OCI-LY1 (cell line): ENCODE data around the gene LINGO3.

Experiments used
- H2AFZ ChIP-seq: fragments of 200-600 bp; sonication (generic), shearing (Covaris generic); 2 replicates; pipeline ENCODE4 v1.6.0; 2014; ENCODE audit warnings: antibody characterized with exemption, mild to moderate bottlenecking, low read length
- H3F3A ChIP-seq: fragments of 200-600 bp; sonication (generic), shearing (Covaris generic); 2 replicates; pipeline ENCODE4 v1.6.0; 2014; ENCODE audit warnings: mild to moderate bottlenecking, antibody characterized with exemption, low read length, moderate library complexity; ENCODE audit not compliant: insufficient read depth
- H3K27ac ChIP-seq: fragments of 200-600 bp; sonication (generic); 2 replicates; pipeline ENCODE4 v1.5.1; 2014; ENCODE audit warnings: low read length, mixed run types, mild to moderate bottlenecking, low read depth; ENCODE audit not compliant: poor library complexity, severe bottlenecking
- H3K27me3 ChIP-seq: fragments of 200-600 bp; sonication (generic); 2 replicates; pipeline ENCODE4 v1.6.0; 2014; ENCODE audit warnings: antibody characterized with exemption, mild to moderate bottlenecking, low read length, moderate library complexity; ENCODE audit not compliant: insufficient read depth
- H3K36me3 ChIP-seq: fragments of 200-600 bp; sonication (generic); 2 replicates; pipeline ENCODE4 v1.6.1; 2014; ENCODE audit warnings: mild to moderate bottlenecking, antibody characterized with exemption, low read length, moderate library complexity, mixed read lengths; ENCODE audit not compliant: insufficient read depth
- H3K4me1 ChIP-seq: fragments of 200-600 bp; sonication (generic); 2 replicates; pipeline ENCODE4 v1.5.1; 2014; ENCODE audit warnings: mild to moderate bottlenecking, low read length, moderate library complexity; ENCODE audit not compliant: insufficient read depth, severe bottlenecking
- H3K4me2 ChIP-seq: fragments of 200-600 bp; sonication (generic), shearing (Covaris generic); 2 replicates; pipeline ENCODE4 v1.6.1; 2014; ENCODE audit warnings: low read length
- H3K4me3 ChIP-seq: fragments of 200-600 bp; sonication (generic); 2 replicates; pipeline ENCODE4 v1.5.1; 2014; ENCODE audit warnings: low read length, low read depth, mild to moderate bottlenecking, mixed read lengths; ENCODE audit not compliant: poor library complexity, severe bottlenecking
- H3K79me2 ChIP-seq: fragments of 200-600 bp; shearing (Covaris generic); 2 replicates; pipeline ENCODE4 v1.6.1; 2016; ENCODE audit warnings: mixed run types, low read length, mixed read lengths; ENCODE audit not compliant: insufficient read depth
- H3K9ac ChIP-seq: fragments of 200-600 bp; sonication (generic), shearing (Covaris generic); 2 replicates; pipeline ENCODE4 v1.6.1; 2014; ENCODE audit warnings: mild to moderate bottlenecking, low read length, mixed read lengths
- H3K9me2 ChIP-seq: fragments of 200-600 bp; sonication (generic), shearing (Covaris generic); 2 replicates; pipeline ENCODE4 v1.6.1; 2014; ENCODE audit warnings: low read depth, mild to moderate bottlenecking, low read length, mixed read lengths
- H3K9me3 ChIP-seq: fragments of 200-600 bp; shearing (Covaris generic); 2 replicates; pipeline ENCODE4 v1.6.1; 2014; ENCODE audit warnings: low read length, mixed read lengths
- H4K20me1 ChIP-seq: fragments of 200-600 bp; sonication (generic), shearing (Covaris generic); 2 replicates; pipeline ENCODE4 v1.6.0; 2016; ENCODE audit warnings: mild to moderate bottlenecking, low read length; ENCODE audit not compliant: insufficient read depth
- EZH2 ChIP-seq: fragments of 200-600 bp; sonication (generic), shearing (Covaris generic); IDR thresholded peaks from 2 replicates; pipeline ENCODE4 v1.8.0; 2017; ENCODE audit warnings: borderline replicate concordance, mixed run types, mild to moderate bottlenecking, antibody characterized with exemption, low read length, moderate library complexity, mixed read lengths
- TF ChIP-seq, protein P1 (sequence below): fragments of 200-600 bp; sonication (generic), shearing (Covaris generic); IDR thresholded peaks from 2 replicates; pipeline ENCODE4 v1.5.1; 2017; ENCODE audit warnings: mild to moderate bottlenecking, antibody characterized with exemption, low read length, moderate library complexity, mixed read lengths

The LINGO3 gene

DNA sequence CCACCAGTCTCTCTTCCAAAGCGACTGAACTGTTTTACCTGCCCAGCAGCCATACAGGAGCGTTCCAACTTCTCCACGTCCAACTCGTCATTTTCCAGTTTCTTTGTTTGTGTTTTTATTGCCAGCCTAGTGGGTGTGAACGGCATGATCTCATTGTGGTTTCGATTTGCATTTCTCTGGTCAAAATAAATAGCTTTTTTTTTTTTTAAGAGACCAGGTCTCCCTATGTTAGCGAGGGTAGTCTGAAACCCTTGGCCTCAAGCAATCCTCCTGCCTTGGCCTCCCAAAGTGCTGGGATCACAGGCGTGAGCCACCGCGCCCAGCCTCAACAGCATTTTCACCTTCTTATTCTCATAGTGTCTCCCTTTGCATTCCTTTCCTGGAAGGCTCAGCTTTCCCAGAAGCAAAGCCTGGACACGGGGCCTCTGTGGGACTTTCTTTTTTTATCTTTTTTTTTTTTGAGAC is 47.6 kb downstream of the LINGO3 start:
- Histone ChIP-seq H3K9ac (no peak overlapping the region), H3K4me1 (peaks cover 35% of the 10 kb centered on the region), H3K9me3 (no peaks in the 10 kb centered on the region), H3K4me3 (no peak overlapping the region), H3K27ac (peak overlapping the region; percentile 31), H3F3A (no peaks in the 10 kb centered on the region), H3K36me3 (no peaks in the 10 kb centered on the region), H3K4me2 (no peak overlapping the region), H3K27me3 (no peaks in the 10 kb centered on the region), H3K79me2 (no peaks in the 10 kb centered on the region), H4K20me1 (no peaks in the 10 kb centered on the region), H3K9me2 (no peaks in the 10 kb centered on the region), H2AFZ (no peak overlapping the region)
- TF ChIP-seq, protein P1, sequence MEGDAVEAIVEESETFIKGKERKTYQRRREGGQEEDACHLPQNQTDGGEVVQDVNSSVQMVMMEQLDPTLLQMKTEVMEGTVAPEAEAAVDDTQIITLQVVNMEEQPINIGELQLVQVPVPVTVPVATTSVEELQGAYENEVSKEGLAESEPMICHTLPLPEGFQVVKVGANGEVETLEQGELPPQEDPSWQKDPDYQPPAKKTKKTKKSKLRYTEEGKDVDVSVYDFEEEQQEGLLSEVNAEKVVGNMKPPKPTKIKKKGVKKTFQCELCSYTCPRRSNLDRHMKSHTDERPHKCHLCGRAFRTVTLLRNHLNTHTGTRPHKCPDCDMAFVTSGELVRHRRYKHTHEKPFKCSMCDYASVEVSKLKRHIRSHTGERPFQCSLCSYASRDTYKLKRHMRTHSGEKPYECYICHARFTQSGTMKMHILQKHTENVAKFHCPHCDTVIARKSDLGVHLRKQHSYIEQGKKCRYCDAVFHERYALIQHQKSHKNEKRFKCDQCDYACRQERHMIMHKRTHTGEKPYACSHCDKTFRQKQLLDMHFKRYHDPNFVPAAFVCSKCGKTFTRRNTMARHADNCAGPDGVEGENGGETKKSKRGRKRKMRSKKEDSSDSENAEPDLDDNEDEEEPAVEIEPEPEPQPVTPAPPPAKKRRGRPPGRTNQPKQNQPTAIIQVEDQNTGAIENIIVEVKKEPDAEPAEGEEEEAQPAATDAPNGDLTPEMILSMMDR: no peak
- no peak for TF ChIP-seq EZH2

DNA sequence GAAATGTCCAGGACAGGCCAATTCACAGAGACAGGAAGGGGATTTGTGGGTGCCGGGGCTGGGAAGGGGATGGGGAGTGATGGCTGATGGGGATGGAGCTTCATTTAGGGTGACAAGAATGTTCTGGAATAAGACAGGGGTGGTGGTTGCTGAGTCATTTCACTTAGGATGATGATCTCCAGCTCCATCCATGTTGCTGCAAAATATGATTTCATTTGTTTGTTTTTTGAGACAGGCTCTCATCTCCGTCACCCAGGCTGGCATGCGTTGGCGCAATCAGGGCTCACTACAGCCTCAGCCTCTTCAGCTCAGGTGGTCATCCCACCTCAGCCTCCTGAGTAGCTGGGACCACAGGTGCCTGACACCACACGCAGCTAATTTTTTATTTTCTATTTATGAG is 48.6 kb downstream of the LINGO3 start:
- TF ChIP-seq, protein P1: no peak
- TF ChIP-seq EZH2: no peak
- H2AFZ ChIP-seq: no peak overlapping the region
- H3K27me3 ChIP-seq: no peaks in the 10 kb centered on the region
- no peak overlapping the region for H3K4me2 ChIP-seq
- no peaks in the 10 kb centered on the region for H3K9me2 ChIP-seq
- H3K9ac ChIP-seq: no peak overlapping the region
- H3F3A ChIP-seq: no peaks in the 10 kb centered on the region
- H4K20me1 ChIP-seq: no peaks in the 10 kb centered on the region
- H3K27ac ChIP-seq: peak overlapping the region; percentile 93
- H3K36me3 ChIP-seq: no peaks in the 10 kb centered on the region
- H3K4me3 ChIP-seq: no peak overlapping the region
- peaks cover 31% of the 10 kb centered on the region for H3K4me1 ChIP-seq
- H3K79me2 ChIP-seq: no peaks in the 10 kb centered on the region
- no peaks in the 10 kb centered on the region for H3K9me3 ChIP-seq
